Measurements from ENCODE around the gene STK32B.

STK32B gene

DNA sequence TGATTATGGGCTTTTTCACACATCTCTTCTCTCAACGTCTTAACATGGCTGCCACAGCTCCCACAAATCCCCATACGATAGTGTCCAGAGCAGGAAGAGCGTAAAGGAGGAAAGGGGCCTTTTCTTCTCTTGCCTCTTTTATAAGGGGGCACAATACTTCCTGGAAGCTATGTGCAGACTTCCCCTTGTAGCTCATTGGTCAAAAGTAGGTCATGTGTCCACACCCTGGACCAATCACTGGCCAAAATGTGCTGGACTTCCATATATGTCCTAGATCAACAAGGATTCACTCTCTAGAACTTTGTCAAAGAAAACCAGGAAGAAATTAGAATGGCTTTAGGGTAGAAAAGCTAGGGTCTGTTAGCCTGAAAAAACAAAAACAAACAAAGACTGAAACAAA lies 26.7 kb downstream of the STK32B start:
- no peak for TF ChIP-seq CTCF (IDR thresholded peaks at IDR 0.05; ENCODE audit: low read depth, low read length, missing control alignments)
- DNase-seq (ENCODE audit: extremely low read depth, low read depth): no peak
- no peak overlapping the region for H3K4me3 ChIP-seq (replicated peaks; ENCODE audit: low read depth, low read length)

GRCh38 chr4:5079581-5079980 lies 28.3 kb downstream of the STK32B start:
- no peak for TF ChIP-seq CTCF (IDR thresholded peaks at IDR 0.05; ENCODE audit: low read depth, low read length, missing control alignments)
- H3K4me3 ChIP-seq (replicated peaks; ENCODE audit: low read depth, low read length): no peak overlapping the region
- DNase-seq (ENCODE audit: extremely low read depth, low read depth): no peak

DNA sequence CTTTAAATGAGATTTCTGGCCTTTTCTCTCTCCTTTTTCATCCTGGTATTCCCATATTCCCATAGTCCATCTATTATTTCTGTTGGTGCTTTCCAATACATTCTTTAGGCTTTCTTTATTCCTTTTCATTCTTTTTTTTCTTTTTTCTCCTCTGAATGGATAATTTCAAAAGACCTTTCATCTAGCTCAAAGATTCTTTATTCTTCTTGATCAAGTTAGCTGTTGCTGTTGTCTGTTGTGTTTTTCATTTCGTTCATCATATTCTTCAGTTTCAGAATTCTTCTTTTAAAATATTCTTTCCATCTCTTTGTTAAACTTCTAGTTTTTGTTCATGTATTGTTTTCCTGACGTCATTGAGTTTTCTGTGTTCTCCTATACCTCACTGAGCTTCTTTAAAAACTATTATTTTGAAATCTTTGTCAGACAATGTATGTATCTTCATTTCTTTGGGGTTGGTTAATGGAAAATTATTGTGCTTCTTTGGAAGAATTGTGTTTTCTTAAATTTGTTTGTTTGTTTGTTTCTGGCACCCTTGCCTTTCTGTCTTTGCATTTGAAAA lies 30.2 kb downstream of the STK32B start:
- no peak for DNase-seq (ENCODE audit: extremely low read depth, low read depth)
- no peak for TF ChIP-seq CTCF (IDR thresholded peaks at IDR 0.05; ENCODE audit: low read depth, low read length, missing control alignments)
- H3K4me3 ChIP-seq (replicated peaks; ENCODE audit: low read depth, low read length): no peak overlapping the region

- DNase-seq (ENCODE audit: extremely low read depth, low read depth): no peak
- no peak for TF ChIP-seq CTCF (IDR thresholded peaks at IDR 0.05; ENCODE audit: low read depth, low read length, missing control alignments)
- no peak overlapping the region for H3K4me3 ChIP-seq (replicated peaks; ENCODE audit: low read depth, low read length)
Observed at GRCh38 chr4:5082376-5082775, 31.1 kb downstream of the STK32B start.

- no peak overlapping the region for H3K4me3 ChIP-seq (replicated peaks; ENCODE audit: low read depth, low read length)
- no peak for DNase-seq (ENCODE audit: extremely low read depth, low read depth)
- TF ChIP-seq CTCF (IDR thresholded peaks at IDR 0.05; ENCODE audit: low read depth, low read length, missing control alignments): no peak
Observed at GRCh38 chr4:5084911-5085475, 33.7 kb downstream of the STK32B start.

GRCh38 chr4:5086535-5086934 lies 35.3 kb downstream of the STK32B start:
- no peak for DNase-seq (ENCODE audit: extremely low read depth, low read depth)
- no peak for TF ChIP-seq CTCF (IDR thresholded peaks at IDR 0.05; ENCODE audit: low read depth, low read length, missing control alignments)
- H3K4me3 ChIP-seq (replicated peaks; ENCODE audit: low read depth, low read length): no peak overlapping the region

GRCh38 chr4:5096261-5096660 lies 45.0 kb downstream of the STK32B start:
- TF ChIP-seq CTCF (IDR thresholded peaks at IDR 0.05; ENCODE audit: low read depth, low read length, missing control alignments): no peak
- DNase-seq (ENCODE audit: extremely low read depth, low read depth): no peak

More at GRCh38 chr4:5096261-5096660, 45.0 kb downstream of the STK32B start:
- H3K4me3 ChIP-seq (replicated peaks; ENCODE audit: low read depth, low read length): no peak overlapping the region
